Mucosa of stomach (tissue), 1 donor: ENCODE results near the gene ADIPOR2.
"Not testable (repeated sequence)": the region's sequence is repeated elsewhere in the genome, so short reads cannot be mapped to it uniquely, and the experiment has no call there.

Source experiments
- H3K27me3 ChIP-seq: one replicate; pipeline ENCODE4 v1.7.0; 2013; ENCODE audit warnings: mild to moderate bottlenecking, low read length; ENCODE audit not compliant: control insufficient read depth, insufficient read depth
- H3K36me3 ChIP-seq: one replicate; pipeline ENCODE4 v1.7.0; 2013; ENCODE audit warnings: low read length; ENCODE audit not compliant: control insufficient read depth, insufficient read depth
- H3K4me1 ChIP-seq: one replicate; pipeline ENCODE4 v1.7.0; 2013; ENCODE audit warnings: mild to moderate bottlenecking, low read length; ENCODE audit not compliant: control insufficient read depth, insufficient read depth
- H3K4me3 ChIP-seq: one replicate; pipeline ENCODE4 v1.7.0; 2013; ENCODE audit warnings: low read length
- H3K9ac ChIP-seq: one replicate; pipeline ENCODE4 v1.7.0; 2013; ENCODE audit warnings: mild to moderate bottlenecking, low read length, moderate library complexity
- H3K9me3 ChIP-seq: one replicate; pipeline ENCODE4 v1.7.0; 2013; ENCODE audit warnings: mild to moderate bottlenecking, low read length, moderate library complexity; ENCODE audit not compliant: control insufficient read depth
- donor health status: Pancreatic carcinoma.

The ADIPOR2 gene

GRCh38 chr12:1731688-1732078 lies 40.8 kb downstream of the ADIPOR2 start:
- not testable (repeated sequence) for H3K27me3 ChIP-seq, H3K9ac ChIP-seq, H3K9me3 ChIP-seq, H3K4me1 ChIP-seq, H3K36me3 ChIP-seq, H3K4me3 ChIP-seq

GRCh38 chr12:1732914-1733313 lies 42.0 kb downstream of the ADIPOR2 start:
- Histone ChIP-seq H3K4me1 (peaks cover 9% of the 10 kb centered on the region), H3K9me3 (no peaks in the 10 kb centered on the region), H3K4me3 (no peak overlapping the region), H3K27me3 (no peaks in the 10 kb centered on the region), H3K9ac (no peak overlapping the region), H3K36me3 (no peaks in the 10 kb centered on the region)

GRCh38 chr12:1733712-1734111 lies 42.8 kb downstream of the ADIPOR2 start:
- not testable (repeated sequence) for H3K4me3 ChIP-seq, H3K36me3 ChIP-seq, H3K9ac ChIP-seq, H3K9me3 ChIP-seq, H3K27me3 ChIP-seq
- peaks cover 13% of the 10 kb centered on the region for H3K4me1 ChIP-seq

- no peak overlapping the region for H3K4me3 ChIP-seq
- H3K9me3 ChIP-seq = no peaks in the 10 kb centered on the region
- no peaks in the 10 kb centered on the region for H3K27me3 ChIP-seq
- no peaks in the 10 kb centered on the region for H3K36me3 ChIP-seq
- peaks cover 31% of the 10 kb centered on the region for H3K4me1 ChIP-seq
- no peak overlapping the region for H3K9ac ChIP-seq
These were observed 46.9 kb downstream of the ADIPOR2 start for GRCh38 chr12:1737652-1738286.

- no peaks in the 10 kb centered on the region for H3K36me3 ChIP-seq
- H3K4me1 ChIP-seq = peaks cover 31% of the 10 kb centered on the region
- no peaks in the 10 kb centered on the region for H3K9me3 ChIP-seq
- no peaks in the 10 kb centered on the region for H3K27me3 ChIP-seq
- H3K9ac ChIP-seq = no peak overlapping the region
- no peak overlapping the region for H3K4me3 ChIP-seq
These were observed 47.6 kb downstream of the ADIPOR2 start for GRCh38 chr12:1738446-1738845.

GRCh38 chr12:1739368-1739767 lies 48.5 kb downstream of the ADIPOR2 start:
- Histone ChIP-seq H3K9ac (no peak overlapping the region), H3K4me1 (peaks cover 31% of the 10 kb centered on the region), H3K4me3 (no peak overlapping the region), H3K36me3 (no peaks in the 10 kb centered on the region), H3K27me3 (no peaks in the 10 kb centered on the region), H3K9me3 (no peaks in the 10 kb centered on the region)

GRCh38 chr12:1740161-1740948 lies 49.5 kb downstream of the ADIPOR2 start:
- Histone ChIP-seq H3K4me3 (no peak overlapping the region), H3K9ac (no peak overlapping the region), H3K4me1 (peaks cover 31% of the 10 kb centered on the region), H3K9me3 (no peaks in the 10 kb centered on the region), H3K36me3 (no peaks in the 10 kb centered on the region), H3K27me3 (no peaks in the 10 kb centered on the region)

- Histone ChIP-seq H3K9ac (no peak overlapping the region), H3K27me3 (no peaks in the 10 kb centered on the region), H3K36me3 (no peaks in the 10 kb centered on the region), H3K4me1 (peaks cover 31% of the 10 kb centered on the region), H3K4me3 (no peak overlapping the region), H3K9me3 (no peaks in the 10 kb centered on the region)
These were observed 50.5 kb downstream of the ADIPOR2 start for GRCh38 chr12:1741154-1741949.

- Histone ChIP-seq H3K9ac (no peak overlapping the region), H3K4me1 (peaks cover 16% of the 10 kb centered on the region), H3K27me3 (no peaks in the 10 kb centered on the region), H3K36me3 (no peaks in the 10 kb centered on the region), H3K4me3 (no peak overlapping the region), H3K9me3 (no peaks in the 10 kb centered on the region)
These were observed 54.1 kb downstream of the ADIPOR2 start for GRCh38 chr12:1744932-1745331.

GRCh38 chr12:1747609-1748008 lies 56.7 kb downstream of the ADIPOR2 start:
- Histone ChIP-seq H3K9ac (no peak overlapping the region), H3K4me1 (no peaks in the 10 kb centered on the region), H3K9me3 (no peaks in the 10 kb centered on the region), H3K36me3 (no peaks in the 10 kb centered on the region), H3K4me3 (no peak overlapping the region), H3K27me3 (no peaks in the 10 kb centered on the region)

- H3K9me3 ChIP-seq = no peaks in the 10 kb centered on the region
- H3K27me3 ChIP-seq = no peaks in the 10 kb centered on the region
- H3K4me1 ChIP-seq = no peaks in the 10 kb centered on the region
- H3K9ac ChIP-seq = no peak overlapping the region
- no peak overlapping the region for H3K4me3 ChIP-seq
- H3K36me3 ChIP-seq = no peaks in the 10 kb centered on the region
These were observed 58.1 kb downstream of the ADIPOR2 start for GRCh38 chr12:1749019-1749418.

GRCh38 chr12:1750300-1750699 lies 59.4 kb downstream of the ADIPOR2 start:
- H3K27me3 ChIP-seq = no peaks in the 10 kb centered on the region
- no peaks in the 10 kb centered on the region for H3K9me3 ChIP-seq
- H3K4me3 ChIP-seq = no peak overlapping the region
- H3K4me1 ChIP-seq = no peaks in the 10 kb centered on the region
- H3K9ac ChIP-seq = no peak overlapping the region
- H3K36me3 ChIP-seq = no peaks in the 10 kb centered on the region
